Stimulated activated CD4-positive, alpha-beta T cell treated with anti-CD3 and anti-CD28 coated beads, TNF-alpha, amount 100 ng/mL, for 24 hours (primary cell): Measurements from ENCODE around the gene SMAP2.
"Not testable (repeated sequence)": the region's sequence is repeated elsewhere in the genome, so short reads cannot be mapped to it uniquely, and the experiment has no call there.

ENCODE experiments used
- DNase-seq, 3 experiments: peaks; one replicate each; pipeline ENCODE4 v3.0.0-alpha.2; 2020; ENCODE audit warnings: low read depth in 3 of 3

Gene SMAP2

GRCh38 chr1:40372658-40373322 lies 737 bp upstream of the SMAP2 start:
- DNase-seq: no peak

GRCh38 chr1:40377512-40377911 lies 4.0 kb downstream of the SMAP2 start:
- no peak for DNase-seq

GRCh38 chr1:40379785-40380452 lies 6.4 kb downstream of the SMAP2 start:
- DNase-seq: no peak

- no peak for DNase-seq
These were observed 7.3 kb downstream of the SMAP2 start for GRCh38 chr1:40380817-40381216.

GRCh38 chr1:40381268-40382107 lies 8.0 kb downstream of the SMAP2 start:
- no peak for DNase-seq

- no peak for DNase-seq
These were observed 8.6 kb downstream of the SMAP2 start for GRCh38 chr1:40382108-40382460.

- DNase-seq: no peak
These were observed 9.1 kb downstream of the SMAP2 start for GRCh38 chr1:40382601-40383000.

GRCh38 chr1:40383095-40383487 lies 9.6 kb downstream of the SMAP2 start:
- DNase-seq: no peak

GRCh38 chr1:40383488-40384412 lies 10.2 kb downstream of the SMAP2 start:
- no peak for DNase-seq

- no peak for DNase-seq
These were observed 10.9 kb downstream of the SMAP2 start for GRCh38 chr1:40384413-40384762.

- DNase-seq: no peak
These were observed 11.4 kb downstream of the SMAP2 start for GRCh38 chr1:40384887-40385286.

GRCh38 chr1:40385437-40386358 lies 12.2 kb downstream of the SMAP2 start:
- DNase-seq: peak in 1 of 3 experiments; percentile 38

GRCh38 chr1:40386359-40386723 lies 12.8 kb downstream of the SMAP2 start:
- no peak for DNase-seq

- DNase-seq: no peak
These were observed 13.3 kb downstream of the SMAP2 start for GRCh38 chr1:40386796-40387195.

- DNase-seq: not testable (repeated sequence)
These were observed 14.1 kb downstream of the SMAP2 start for GRCh38 chr1:40387381-40388306.

GRCh38 chr1:40388456-40389321 lies 15.2 kb downstream of the SMAP2 start:
- DNase-seq: not testable (repeated sequence)

- DNase-seq: no peak
These were observed 15.8 kb downstream of the SMAP2 start for GRCh38 chr1:40389322-40389803.

- DNase-seq: no peak
These were observed 16.5 kb downstream of the SMAP2 start for GRCh38 chr1:40389871-40390560.
